NCI-H2171 (cell line): Measurements from ENCODE around the gene KRT16.
"Not testable (repeated sequence)": the region's sequence is repeated elsewhere in the genome, so short reads cannot be mapped to it uniquely, and the experiment has no call there.

ENCODE experiments used
- DNase-seq: peaks from one replicate; lab custom pipeline; 2025; lab: John Stamatoyannopoulos, UW

The KRT16 gene

DNA sequence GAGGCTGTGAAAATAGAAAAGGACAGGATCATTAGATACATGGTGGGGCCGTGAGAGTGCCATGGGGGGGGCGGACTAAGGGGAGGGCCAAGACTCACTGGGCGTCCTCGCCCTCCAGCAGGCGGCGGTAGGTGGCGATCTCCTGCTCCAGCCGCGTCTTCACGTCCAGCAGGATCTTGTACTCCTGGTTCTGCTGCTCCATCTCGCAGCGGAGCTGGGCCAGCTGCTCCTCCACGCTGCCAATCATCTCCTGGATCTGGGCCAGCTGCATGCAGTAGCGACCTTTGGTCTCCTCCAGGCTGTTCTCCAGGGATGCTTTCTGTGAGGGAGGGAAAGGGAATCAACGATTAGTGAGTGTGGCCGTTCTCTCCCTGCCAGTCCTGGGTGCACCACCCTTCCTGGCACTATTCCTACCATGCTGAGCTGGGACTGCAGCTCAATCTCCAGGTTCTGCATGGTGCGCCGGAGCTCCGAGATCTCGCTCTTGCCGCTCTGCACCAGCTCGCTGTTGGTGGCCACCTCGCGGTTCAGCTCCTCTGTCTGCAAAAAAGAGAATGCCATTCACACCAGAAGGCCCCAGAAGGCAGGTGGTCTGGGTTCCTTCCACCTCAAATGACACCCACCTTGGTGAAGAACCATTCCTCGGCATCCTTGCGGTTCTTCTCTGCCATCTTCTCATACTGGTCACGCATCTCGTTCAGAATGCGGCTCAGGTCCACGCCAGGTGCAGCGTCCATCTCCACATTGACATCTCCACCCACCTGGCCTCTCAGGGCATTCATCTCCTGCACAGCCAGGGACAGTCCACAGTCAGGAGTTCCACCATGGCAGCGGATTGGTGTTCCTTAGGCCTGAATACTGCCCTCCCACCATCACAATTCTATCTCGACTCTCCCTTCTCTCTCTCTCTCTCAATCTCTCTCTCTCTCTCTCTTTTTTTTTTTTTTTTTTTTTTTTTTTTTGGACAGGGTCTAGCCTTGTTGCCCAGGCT lies 29.1 kb downstream of the KRT16 start:
- no peak for DNase-seq

DNA sequence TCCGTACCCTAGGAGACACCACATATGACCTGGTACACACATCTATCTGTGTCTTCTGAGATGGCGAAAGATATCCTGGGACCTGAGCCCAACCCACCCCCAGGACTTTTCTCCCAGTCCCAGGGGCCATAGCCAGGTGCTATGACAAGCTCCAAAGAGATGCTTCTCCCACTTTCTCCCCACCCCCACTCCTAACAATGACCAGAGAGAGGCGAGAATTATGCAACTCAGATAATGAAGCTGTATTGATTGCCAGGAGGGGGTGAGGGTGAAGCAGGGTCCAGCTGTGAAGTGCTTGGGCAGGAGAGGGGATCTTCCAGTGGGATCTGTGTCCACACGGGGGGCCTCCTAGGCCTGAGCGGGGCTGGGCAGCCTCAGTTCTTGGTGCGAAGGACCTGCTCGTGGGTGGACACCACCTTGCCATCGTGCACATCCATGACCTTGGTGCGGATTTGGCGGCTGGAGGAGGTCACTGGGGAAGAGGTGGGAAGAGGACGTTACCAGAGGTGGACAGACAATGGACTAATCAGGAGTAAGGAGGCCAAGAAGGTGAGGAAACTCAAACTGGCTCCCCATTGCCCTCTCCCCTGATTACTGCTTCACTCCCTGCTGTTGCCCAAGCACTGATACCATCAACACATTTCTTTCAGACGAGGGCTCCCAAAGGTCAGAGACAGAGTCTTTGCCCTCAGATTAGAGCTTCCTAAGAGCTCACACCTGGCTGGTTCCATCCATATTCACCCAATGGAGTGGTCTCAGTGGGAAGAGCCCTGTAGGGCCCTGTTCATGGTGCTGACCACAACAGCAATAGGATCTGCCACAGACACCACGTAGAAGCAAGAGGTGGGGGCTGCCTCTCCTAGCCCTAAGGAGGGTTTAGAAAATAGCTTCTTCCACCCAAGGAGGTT lies 30.3 kb downstream of the KRT16 start:
- DNase-seq = not testable (repeated sequence)

DNA sequence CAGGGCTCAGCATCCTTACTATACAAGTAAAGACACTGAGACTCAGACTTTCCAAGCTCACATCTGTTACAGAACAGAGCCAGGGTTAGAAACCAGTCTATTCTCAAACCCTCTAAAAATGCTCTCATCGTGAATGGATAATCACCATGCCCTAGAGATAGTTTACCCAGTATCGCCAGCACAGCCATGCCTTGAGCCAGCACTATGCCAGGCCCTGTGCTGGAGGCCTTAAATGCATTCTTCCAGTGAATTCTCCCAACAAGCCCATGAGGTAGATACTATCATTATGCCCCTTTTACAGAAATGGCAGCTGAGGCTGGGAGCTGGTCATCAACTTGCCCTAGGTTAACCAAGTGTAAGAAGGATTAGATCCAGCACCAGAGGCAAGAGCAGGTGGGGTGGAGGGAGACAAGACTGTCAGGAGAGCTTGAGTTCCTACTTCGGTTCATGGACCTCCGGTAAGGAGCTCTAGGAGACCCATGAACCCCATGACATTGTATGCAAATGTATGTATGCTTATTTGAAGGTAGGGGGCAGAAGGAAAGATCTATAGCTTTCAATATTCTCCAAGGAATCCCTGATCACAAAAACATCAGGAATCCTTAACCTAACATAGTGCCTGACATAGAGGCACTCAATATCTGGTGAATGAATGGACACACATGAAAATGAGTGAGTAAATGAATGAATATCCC lies 31.1 kb downstream of the KRT16 start:
- DNase-seq = no peak

DNA sequence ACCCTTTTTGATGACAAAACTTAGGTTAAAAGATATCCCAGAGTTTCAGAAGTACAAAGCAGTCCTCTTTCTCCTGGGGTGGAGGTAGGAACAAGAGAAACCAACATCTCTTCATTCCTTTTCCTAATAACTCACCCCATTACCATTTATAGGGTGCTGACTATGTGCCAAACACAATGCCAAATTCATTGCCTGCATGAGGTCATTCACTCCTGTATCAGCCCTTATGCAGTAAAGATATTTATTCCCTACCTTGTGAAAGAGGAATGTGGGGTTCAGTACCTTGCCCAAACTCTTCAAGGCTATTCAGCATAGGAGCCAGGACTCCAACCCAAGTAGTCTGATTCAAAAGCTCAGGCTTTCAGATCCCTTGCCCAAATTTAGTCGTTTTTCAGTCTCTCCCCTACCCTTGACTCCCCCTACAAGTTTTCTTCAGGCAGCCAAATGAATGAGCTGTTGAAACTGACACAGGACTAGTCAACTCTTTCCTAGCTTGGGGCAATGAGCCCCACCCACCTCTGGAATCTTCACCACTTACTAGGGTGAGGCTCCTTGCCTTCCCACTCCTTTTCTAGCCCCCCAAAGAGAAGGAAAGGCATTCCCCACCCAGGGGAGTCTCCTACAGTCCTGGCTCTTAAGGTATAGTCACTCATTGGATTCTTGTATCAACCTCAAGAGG lies 31.7 kb downstream of the KRT16 start:
- DNase-seq = no peak

DNA sequence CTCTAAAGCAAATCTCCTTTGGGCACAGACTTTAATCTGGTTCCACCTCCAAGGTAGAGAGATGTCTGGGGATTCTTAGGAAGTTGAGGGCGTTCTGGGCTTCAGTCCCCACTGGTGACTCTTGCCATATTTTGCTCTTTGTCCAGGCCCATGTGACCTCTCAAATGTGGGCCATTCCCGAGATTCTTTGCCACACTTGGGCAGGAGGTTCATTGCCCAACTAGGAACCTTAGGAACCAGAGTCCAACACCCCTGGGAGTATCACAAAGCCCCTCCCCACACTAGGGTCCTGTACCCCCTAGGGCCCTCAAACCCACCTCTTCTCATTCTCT lies 32.4 kb downstream of the KRT16 start:
- DNase-seq = no peak

DNA sequence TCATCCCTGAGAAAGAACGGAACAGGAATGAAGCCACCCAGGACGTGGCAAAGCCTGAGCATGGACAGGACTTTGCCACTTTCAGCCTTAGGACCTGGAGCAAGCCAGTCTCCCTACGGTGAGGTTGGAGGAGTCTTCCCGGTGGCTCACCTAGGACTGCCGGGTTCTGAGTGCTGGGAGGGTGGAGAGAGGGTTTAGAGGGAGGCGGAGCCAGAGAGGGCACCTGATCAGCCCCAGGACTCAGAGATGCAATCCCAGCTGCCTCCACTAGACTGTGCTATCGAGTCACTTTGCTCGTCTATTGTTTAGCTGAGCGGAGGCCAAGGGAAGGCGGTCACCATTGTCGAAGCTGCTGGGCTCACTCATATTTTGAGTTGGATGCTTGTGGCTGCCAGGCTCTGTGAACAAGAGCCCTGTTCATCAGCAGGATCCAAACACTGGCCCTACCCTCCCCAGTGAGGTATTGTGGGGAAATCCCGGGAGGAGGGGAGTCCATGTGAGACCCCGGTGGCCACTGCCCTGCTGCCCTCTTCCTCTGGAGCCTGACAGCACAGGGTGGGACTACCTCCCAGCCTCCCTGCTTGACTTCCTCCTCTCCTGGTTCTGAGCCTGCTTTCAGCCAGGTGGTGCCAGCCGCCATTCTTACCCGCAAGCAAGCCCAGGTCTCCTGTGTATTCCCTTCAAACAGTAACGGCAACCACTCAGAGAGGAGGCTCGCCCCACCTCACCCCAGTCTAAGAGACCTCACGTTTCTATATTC lies 32.9 kb downstream of the KRT16 start:
- DNase-seq = peak; percentile 52

DNA sequence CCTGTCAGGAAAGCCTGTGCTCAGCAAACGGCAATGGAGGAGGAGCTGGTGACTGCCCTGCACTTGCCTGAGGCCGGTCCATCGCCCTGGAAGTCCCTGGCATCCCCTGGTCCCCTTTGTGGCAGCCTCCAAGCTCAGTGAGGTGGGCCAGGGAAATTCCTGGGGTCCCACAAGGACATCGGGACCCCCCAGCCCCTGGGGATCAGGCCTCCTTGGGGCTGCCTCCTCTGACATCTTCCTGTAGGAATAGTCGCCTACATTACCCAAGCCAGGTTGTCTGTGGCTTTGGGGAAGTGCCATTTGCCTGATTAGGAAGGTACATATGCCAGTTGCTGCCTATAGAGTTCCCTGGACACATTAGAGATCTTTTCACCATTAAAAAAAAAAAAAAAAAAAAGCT lies 33.6 kb downstream of the KRT16 start:
- no peak for DNase-seq

DNA sequence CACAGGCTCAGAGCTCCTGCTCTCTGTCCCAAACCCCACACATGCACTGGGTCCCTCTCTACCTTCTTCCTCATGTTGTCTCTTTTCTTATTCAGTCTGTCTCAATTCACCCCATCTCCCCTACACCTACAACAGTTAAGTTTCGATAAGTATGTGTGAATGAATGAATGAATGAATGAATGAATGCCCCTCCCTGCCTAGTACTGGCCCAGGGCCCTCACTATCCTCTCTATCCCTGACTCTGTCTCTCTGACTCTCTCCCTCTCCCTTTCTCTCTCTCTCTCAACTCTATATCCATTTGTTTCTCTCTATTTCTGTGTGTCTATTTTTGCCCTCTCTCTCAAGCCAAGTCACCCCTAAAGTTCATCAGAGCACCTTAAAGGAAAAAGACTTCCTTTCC lies 34.0 kb downstream of the KRT16 start:
- no peak for DNase-seq

DNA sequence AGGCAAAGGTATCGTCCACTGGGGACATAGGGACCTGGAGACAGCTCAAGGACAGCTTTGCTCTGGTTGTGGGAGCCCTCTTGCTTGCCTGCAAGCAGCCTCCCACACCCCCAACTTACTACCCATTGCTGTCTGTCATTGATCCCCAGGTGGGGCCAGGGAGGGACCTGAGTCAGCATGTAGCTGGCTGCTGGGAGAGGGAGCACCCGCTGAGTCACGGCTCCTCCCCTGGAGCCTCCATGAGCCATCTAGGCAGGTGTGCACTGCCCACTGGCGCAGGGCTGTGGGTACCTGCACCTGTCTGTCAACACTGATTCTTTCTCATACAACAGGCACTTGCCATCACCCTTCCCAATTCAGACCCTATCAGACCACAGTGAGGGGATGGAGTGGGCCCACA lies 35.8 kb downstream of the KRT16 start:
- not testable (repeated sequence) for DNase-seq

DNA sequence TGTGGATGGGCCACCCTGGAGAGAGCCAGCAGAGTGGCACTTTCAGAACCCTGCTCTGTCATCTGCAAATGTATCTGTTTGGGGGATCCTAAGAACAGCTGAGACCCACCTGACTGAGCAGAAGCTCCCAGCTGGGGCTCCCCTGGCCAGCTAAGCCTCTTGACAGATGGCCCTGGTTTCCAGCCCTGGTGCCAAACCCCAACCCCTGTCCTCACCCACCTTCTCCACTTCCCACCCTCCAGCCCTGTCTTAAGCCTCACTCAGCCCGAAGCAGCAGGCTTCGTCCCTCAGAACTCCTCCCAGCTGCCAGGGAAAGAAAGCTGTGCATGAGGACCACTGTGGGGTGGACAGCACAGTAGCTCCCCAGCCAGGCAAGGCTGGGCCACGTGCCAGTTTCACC lies 37.2 kb downstream of the KRT16 start:
- no peak for DNase-seq

DNA sequence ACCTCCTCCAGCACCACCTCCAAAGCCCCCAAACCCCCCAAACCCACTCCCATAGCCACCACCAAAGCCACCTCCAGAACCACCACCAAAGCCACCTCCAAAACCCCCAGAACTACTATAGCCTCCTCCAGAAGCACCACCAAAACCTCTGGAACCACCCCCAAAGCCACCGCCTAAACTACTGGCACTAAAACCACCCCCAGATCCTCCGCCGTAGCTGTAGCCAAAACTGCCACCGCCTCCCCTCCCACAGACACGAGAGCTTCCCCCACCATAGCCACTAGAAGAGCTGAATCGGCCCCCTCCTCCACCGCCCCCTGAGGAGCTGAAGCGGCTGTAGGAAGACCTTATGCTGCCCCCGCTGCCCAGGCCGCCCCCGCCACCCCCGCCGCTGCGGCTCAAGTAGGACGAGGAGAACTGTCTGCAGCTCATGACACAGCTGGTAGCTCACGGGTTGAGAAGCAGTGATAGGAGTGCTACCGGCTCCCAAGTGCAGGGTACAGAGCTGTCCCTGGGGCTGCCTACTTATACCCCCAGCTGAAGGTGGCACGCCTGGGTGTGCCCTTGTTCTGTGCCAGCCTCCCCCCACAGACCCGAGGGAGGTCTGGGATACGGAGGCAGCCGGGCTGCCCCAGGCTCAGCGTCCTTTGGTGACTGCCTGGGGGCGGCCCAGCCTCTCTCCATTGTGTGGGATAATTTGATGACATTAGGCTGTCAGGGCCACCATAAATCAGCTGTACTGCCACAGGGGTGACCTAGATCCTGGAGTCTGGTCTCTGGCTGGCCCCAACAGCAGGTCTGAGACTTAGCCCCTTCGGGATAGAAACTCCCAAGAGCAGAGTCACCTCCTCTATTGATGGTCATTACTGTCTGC lies 40.8 kb downstream of the KRT16 start, which contains the start of gene KRT9:
TSS of gene KRT9 (minus strand) at position 499 of the 874 bp plus-strand sequence. CDS start at position 432, 67 bp downstream.
- DNase-seq = no peak

DNA sequence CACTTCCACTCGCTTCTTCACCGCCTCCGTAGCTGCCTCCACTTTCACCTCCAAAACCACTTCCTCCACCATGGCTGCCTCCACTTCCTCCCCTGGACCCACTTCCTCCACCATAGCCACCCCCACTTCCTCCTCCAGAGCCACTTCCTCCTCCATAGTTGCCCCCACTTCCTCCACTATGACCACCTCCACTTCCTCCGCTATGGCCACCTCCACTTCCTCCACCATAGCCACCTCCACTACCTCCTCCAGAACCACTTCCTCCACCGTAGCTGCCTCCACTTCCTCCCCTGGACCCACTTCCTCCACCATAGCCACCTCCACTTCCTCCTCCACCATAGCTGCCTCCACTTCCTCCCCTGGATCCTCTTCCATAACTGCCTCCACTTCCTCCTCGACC lies 45.2 kb downstream of the KRT16 start:
- no peak for DNase-seq

DNA sequence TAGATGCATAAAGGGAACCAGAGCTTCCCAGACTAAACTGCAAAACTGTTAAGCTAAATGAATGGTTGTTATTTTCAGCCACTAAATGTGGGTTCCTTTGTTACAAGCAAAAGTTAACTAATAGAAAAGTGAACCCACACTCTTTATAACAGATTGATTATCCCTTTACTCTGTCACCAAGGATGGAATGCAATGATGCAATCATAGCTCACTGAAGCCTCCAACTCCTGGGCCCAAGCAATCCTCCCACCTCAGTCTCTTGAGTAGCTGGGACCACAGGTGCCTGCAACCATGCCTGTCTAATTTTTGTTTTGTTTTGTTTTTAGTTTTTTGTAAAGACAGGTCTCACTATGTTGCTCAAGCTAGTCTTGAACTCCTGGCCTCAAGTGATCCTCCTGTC lies 47.2 kb downstream of the KRT16 start:
- DNase-seq = no peak

DNA sequence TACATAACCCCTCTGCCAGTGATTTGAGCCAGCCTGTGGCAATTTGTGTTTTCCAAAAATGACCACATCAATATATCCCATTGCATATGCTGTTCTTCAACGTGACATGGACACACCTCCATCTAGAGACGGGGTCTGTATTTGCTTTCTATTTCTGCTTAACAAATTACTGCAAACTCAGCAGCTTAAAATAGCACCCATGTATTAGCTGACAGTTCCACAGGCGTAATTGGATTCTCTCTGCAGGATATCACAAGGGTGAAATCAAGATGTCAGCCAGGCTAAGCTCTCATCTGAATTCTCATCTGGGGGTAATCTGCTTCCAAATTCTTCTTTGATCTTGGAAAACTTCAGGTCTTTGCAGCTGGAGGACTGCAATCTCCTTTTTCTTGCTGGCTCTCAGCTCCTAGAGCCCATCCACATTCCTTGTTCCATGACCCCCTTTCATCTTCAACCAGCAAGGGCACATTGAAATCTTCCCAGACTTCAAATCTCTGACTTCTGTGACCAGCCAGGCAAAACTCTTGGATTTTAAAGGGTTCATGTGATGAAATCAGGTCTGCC lies 48.9 kb downstream of the KRT16 start:
- no peak for DNase-seq

DNA sequence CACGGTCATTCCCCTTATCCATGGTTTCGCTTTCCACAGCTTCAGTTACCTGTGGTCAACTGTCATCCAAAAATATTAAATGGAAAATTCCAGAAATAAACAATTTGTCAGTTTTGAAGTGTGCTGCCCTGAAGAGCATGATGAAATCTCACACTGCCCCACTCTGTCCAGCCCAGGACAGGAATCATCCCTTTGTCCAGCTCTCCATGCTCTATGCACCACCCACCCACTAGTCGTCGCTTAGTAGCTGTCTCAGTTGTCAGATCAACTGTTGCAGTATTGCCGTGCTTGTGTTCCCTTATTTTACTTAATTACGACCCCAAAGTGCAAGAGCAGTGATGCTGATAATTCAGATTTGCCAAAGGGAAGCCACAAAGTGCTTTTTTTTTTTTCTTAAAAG lies 51.0 kb downstream of the KRT16 start:
- no peak for DNase-seq
